Lower leg skin (tissue), 3 donors: Measurements from ENCODE around the gene ME1.

Source experiments
- POLR2A ChIP-seq, 2 donors: fragments of 450-650 bp; IDR thresholded peaks; one replicate each; pipeline ENCODE4 v1.6.1; 2016 to 2017; ENCODE audit warnings: antibody characterized with exemption in 2 of 2, mild to moderate bottlenecking in 1 of 2, moderate library complexity in 1 of 2
- TF ChIP-seq, protein P1 (sequence below), 3 donors: fragments of 450-650 bp; IDR thresholded peaks; one replicate each; pipeline ENCODE4 v1.5.1; 2016; ENCODE audit warnings: antibody characterized with exemption in 3 of 3, mild to moderate bottlenecking in 3 of 3, moderate library complexity in 2 of 3

DNA sequence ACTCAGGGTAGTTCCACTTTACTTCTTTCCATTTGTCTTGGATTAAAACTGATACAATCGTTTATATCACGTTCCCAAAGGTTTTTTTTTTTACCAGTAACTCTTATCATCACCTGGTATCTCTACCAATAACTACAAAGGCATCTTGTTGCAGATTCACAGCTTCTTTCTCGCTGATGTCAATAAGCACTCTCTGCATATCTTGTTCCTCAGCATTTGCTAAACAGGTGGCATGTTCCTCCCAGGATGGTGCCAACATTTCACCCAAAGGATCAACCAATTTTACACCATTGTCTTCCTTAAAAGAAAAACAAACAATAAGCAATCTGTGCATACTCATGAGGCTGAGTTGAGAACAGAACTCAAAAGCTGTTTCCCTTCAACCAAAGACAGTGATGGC, 242.3 kb downstream of the ME1 start:
- TF ChIP-seq, protein P1, sequence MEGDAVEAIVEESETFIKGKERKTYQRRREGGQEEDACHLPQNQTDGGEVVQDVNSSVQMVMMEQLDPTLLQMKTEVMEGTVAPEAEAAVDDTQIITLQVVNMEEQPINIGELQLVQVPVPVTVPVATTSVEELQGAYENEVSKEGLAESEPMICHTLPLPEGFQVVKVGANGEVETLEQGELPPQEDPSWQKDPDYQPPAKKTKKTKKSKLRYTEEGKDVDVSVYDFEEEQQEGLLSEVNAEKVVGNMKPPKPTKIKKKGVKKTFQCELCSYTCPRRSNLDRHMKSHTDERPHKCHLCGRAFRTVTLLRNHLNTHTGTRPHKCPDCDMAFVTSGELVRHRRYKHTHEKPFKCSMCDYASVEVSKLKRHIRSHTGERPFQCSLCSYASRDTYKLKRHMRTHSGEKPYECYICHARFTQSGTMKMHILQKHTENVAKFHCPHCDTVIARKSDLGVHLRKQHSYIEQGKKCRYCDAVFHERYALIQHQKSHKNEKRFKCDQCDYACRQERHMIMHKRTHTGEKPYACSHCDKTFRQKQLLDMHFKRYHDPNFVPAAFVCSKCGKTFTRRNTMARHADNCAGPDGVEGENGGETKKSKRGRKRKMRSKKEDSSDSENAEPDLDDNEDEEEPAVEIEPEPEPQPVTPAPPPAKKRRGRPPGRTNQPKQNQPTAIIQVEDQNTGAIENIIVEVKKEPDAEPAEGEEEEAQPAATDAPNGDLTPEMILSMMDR (IDR thresholded peaks at IDR 0.05), result no peak
- no peak for TF ChIP-seq POLR2A (IDR thresholded peaks at IDR 0.05)
